NCI-H2196 treated with DMSO at 0.1 percent for 48 hours (cell line): ENCODE results near the gene CCHCR1.
A peak's percentile ranks its signal among the peaks of the same experiment; 100 is the strongest.

Experiments
- DNase-seq: peaks from one replicate; lab custom pipeline; 2025; ENCODE audit not compliant: unreplicated experiment; lab: John Stamatoyannopoulos, UW

Gene CCHCR1

GRCh38 chr6:31110825-31111582 lies 46.6 kb downstream of the CCHCR1 start:
- no peak for DNase-seq

- no peak for DNase-seq
Observed at GRCh38 chr6:31107052-31107451, 50.5 kb downstream of the CCHCR1 start.

GRCh38 chr6:31103136-31103535 lies 54.5 kb downstream of the CCHCR1 start:
- DNase-seq: no peak

DNA sequence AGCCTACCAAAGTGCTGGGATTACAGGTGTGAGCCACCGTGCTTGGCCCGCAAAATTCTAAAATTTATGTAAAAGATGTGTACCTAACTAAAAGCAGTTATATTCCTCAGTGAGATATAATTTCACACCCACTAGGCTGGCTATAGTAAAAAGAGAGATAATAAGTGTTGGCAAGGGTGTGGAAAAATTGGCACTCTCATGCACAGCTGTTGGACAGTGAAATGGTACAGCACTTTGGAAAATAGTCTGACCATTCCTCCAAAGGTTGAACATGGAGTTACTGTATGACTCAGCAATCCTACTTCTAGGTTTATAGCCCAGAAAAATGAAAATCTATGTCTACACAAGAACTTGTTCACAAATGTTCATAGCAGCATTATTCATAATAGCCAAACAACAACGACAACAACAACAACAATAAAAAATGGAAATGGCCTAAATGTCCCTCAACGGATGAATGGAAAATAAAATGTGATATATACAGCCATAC lies 59.1 kb downstream of the CCHCR1 start:
- DNase-seq: no peak

GRCh38 chr6:31096656-31097055 lies 60.9 kb downstream of the CCHCR1 start:
- no peak for DNase-seq

DNA sequence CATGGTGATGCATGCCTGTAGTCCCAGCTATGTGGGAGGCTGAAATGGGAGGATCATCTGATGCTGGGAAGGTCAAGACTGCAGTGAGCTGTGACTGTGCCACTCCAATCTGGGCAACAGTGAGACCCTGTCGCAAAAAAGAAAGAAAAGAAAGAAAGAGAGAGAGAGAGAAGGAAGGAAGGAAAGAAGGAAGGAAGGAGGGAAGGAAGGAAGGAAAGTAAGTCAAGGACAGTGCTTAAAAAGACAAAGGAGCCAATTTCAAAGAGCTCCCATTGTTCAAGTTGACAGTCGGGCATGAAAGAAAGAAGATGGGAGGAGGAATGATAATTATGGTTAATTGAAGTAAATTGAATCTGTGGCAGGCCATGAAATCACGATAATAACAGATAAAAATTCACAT lies 61.4 kb downstream of the CCHCR1 start:
- DNase-seq: no peak

DNA sequence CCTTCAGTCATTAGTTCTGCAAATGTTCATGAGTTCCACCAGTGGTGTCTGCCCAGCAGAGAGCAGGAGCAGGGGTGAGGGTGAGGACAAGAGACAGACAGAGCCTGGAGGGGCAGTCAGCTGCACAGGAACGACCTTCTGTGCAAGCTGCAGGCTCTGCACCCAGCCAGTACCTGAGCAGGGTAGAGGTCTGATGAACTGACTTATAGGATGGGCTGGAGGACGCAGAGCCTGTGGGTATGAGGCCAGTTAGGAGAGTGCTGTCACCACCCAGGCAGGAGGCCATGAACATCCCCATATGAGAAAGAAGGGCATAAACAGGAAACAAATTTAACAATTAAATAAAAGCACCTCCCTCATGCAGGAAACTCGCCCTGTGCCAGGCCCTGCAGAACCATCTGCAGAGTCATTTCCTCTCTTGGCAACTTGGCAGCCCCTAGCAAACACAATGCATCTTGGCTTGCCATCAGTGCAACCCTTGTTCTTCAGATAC lies 63.2 kb downstream of the CCHCR1 start:
- peak; percentile 43 for DNase-seq

DNA sequence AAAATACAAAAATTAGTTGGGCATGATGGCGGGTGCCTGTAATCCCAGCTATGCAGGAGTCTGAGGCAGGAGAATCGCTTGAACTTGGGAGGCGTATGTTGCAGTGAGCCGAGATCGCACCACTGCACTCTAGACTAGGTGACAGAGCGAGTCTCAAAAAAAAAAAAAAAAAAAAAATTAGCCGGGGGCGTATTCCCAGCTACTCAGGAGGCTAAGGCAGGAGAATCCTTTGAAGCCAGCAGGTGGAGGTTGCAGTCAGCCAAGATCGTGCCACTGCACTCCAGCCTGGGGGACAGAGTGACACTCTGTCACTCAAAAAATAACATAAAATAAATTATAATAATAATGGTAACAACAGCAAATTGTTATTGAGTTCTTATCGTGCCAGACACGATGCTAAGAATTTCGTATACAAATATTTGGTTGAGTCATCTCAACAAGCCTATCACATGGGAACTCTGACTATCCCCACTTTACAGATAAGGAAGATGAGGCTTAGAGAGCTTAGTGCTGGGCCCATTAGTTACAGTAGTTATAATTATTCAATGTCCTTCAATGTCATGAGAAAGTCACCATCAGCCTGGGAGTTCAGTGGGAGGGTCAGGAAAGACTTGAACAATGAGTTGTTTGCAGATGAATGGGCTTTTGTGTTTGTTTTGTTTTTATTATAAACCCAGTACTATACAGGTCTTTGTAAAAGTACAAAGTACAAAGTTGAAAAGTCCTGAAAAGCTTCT lies 64.7 kb downstream of the CCHCR1 start:
- DNase-seq: no peak
